DMS53 treated with DMSO at 0.1 percent for 48 hours (cell line): ENCODE results near the gene CTIF.

Experiments used
- DNase-seq: peaks from one replicate; lab custom pipeline; 2025; ENCODE audit not compliant: unreplicated experiment; lab: John Stamatoyannopoulos, UW

CTIF gene

DNA sequence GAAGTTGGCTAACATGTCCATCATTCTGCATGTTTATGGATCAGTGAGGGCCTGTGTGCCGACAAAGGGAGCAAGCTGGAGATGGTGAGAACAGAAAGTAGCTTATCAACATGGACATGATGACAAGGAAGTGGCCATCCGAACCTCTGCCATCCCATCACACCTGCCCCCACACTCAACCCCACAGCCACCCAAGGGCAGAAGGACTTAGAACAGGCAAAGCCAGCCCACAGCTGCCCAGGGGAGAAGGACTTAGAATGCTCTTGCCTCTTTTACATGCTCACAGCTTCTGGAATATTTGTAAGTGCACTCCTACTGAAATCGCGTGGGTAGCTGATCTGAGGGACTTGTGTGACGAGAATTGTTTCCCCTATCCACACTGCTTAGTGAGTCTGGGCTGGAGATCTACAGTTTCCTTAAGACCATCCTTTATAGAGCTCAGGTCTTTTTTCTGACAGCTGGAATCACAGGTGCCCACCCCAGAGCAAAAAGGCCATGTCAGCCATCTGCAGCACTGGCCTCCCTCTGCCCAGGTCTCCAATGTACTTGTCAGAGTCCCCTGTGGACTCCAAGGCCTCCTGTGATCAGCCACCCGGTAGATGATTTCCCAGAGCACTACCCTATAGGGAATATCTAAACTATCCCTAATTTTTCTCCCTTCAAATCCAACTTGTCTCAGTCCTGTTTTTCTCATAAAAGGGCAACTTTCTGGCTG lies 257.8 kb downstream of the CTIF start:
- no peak for DNase-seq

GRCh38 chr18:48797841-48798255 lies 259.0 kb downstream of the CTIF start:
- DNase-seq: no peak

DNA sequence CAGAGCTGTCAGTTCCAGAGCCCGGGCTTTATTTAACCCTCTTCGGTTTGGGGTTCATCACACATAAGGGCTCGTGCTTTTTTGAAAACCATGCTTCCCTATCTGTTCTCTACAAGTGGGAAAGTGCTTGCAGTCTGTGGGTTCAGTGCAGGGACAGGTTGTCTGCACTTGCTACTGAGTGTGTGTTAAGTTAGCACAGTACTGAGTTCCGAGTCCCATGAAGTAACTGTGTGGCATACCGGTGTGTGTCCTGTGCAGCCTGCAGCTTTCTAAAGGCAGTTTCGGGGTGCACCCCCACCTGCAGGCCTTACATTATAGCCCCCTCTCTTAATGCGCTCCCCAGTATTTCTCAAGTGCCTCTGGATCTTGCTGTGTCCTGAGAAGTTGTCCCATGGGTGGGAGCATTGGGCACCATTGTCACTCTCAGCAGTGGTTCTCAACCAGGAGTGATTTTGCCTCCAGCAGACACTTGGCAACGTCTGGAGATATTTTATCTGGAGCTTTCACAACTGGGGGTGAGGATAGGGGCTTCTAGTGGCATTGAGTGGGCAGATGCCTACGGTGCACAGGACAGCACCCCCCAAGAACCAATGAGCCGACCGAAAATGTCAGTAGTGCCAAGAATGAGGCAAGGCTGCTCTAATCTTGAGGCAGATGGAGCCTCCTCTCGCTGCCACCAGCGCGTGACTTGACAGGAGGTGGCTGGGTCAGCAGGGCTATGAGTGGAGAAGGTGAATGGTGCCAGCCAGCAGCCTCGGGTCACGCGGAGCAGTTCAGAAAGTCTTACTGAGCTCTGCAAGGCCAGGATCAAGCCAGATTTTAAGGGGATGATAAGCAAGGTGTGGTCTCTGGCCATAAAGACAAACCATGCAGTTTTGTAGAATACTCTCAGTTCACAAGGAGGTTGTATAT lies 259.8 kb downstream of the CTIF start:
- no peak for DNase-seq

DNA sequence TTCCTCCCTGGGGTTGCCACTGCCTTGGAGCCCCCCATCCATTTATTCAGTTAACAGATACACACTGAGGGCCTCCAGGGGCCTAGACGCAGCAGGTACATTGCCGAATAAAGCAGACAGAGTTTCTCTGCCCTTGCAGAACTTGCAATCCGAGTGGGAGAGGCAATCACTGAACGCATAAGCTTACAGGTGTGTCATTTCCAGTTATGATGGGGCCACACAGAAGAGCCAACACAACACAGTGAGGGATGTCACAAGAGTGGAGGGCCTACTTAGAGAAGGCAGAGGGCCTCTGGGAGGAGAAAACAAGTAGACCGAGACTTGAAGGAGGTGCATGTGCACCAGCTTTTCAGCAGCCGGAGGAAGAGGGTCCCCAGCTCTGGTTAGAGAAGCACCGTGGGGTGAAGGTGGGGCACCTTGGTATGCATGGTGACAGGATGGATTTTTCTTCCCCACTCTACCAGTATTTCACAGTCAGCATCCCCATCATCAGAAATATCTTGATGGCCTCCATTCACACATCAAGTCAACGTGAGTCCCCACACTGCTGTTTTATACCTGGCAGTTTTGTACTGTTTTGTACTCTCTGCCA lies 261.0 kb downstream of the CTIF start:
- DNase-seq: no peak

DNA sequence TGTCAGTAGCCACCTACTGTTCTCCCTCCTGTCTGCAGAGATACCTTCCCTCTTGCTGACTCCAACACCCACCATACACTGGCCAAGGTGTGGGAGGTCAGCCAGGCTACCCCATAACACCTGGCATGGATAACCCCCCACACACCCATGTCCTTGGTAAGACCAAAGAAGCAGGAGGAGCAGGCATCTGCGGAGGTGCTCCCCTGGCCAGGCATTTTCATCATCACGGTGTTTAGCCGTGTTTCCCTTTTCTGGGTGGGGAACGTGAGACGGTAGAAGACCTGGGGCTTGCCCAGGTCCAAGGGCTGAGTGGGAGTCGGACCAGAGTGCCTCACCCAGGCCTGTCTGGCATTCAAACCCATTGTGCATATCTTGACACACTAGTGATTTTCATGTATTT lies 261.6 kb downstream of the CTIF start:
- no peak for DNase-seq

- DNase-seq: no peak
Observed at GRCh38 chr18:48800876-48801727, 262.3 kb downstream of the CTIF start.

DNA sequence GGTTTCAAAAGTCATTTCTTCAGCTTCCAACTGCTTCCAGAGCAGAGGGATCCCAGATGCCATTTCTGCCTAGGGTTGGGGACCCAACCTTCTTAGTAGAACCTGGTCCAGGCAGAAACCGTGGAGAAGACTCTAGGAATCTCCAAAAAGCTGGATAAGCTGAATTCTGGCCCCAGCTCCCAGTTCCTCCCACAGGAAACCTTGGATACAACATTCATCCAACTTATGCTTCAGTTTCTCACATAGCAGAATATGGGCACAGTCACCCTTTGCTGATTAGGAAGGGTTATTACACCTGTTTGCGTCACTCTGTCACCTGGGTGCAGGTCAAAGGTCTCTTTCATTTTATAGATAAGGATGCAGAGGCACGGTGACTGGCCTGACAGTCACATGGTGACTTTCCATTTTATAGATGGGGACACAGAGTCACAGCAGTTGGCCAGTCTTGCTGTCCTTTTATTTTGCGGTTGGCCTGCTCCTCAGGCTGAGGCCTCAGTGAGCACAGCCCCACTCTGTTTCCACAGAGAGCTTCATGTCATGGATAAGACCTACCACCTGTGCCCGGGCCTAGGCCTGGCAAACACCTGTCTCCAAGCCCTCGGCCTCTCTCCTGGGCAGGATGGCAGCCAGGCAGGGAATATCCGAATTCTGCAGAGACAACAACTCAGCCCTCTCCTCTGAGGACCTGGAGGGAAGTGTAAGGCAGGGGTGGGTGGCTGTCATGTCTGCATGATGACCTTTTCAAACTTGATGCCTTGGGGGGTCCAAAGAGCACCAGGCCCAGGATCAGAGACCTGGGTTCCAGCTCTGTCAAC lies 263.1 kb downstream of the CTIF start:
- DNase-seq: no peak

DNA sequence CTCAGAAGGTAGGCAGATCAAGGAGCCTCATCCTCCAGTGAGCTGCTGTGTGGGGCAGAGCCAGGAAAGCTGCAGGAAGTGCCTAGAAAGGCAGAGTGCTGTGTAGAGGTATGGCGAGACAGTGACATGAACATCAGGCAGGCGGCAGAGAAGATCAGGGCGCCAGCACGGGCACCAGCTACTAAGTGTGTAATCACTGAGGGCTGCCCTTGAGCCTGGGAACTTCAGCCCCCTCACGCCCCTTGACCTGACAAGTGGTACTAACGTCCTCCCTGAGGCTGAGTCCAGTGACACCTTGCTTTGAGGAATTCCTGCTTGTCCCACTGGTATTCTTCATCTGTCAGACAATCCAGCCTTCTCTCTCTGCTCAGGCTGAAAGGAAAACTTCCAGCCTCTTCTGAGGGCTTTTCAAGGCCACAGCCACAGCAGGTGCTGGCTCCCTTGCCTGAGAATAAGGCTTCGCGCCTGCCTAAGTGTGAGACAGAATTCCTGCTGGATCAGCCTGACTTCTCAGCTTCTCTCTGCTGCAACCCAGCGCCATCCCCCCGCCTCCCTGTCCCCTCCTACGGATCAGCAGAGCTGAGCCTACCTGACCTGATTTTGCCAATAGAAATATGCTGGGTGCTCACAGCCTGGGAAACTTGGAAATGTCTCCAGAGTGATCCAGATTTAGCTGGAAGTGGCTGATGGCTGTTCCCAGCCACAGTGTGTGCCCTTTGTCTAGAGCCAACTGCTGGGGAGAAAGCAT lies 263.9 kb downstream of the CTIF start:
- no peak for DNase-seq

DNA sequence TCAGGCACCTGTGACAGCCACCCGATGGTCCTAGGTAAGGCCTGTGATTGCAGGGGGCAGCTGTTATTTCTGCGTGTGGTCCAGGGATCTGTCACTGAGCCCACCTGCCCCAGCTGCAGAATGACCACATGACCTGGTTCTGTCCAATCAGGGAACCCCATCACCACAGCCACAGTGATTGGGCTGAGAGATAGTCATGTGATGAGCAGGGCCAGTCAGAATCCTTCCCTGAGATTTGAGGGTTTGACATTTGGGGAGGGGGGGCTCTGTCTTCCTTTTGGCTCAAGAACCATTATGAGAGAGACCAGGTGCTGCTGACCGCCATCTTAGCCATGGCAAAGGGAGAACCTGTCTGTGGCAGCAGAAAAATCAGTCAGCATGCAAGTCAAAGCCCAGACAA lies 264.7 kb downstream of the CTIF start:
- DNase-seq: no peak

- no peak for DNase-seq
Observed at GRCh38 chr18:48803951-48804855, 265.4 kb downstream of the CTIF start.

- DNase-seq: no peak
Observed at GRCh38 chr18:48804856-48805610, 266.2 kb downstream of the CTIF start.

DNA sequence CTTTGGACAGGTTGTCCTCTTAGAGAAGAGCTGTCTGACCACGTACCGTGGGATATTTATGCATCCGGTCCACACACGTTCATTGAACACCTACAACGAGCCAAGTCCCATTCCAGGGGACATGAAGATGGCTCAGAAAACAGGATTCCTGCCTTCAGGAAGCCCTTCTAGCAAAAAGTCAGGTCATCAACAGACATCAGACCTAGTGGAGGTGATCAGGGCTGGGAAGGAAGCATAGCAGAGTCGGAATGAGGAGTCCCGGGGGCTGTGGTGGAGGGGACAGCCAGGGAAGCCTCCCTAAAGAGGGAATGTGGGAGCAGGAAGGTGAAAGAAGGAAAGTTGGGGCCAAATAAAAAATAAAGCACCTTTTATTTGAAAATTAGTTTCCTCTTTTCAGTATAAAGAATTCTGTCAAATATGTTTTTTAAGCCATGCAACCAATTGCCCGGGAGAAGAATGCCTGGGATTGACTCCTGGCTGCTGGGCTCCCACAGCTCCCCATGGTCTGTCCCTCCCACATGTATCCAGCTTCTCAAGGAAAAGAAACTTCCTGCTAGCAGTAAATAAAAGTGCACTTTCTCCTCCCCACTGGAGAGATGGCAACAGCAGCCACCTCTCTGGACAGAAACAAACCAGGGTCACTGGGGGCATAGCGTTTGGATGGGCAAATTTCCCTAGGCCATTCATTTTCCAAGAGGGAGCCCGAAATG lies 267.1 kb downstream of the CTIF start:
- DNase-seq: no peak

DNA sequence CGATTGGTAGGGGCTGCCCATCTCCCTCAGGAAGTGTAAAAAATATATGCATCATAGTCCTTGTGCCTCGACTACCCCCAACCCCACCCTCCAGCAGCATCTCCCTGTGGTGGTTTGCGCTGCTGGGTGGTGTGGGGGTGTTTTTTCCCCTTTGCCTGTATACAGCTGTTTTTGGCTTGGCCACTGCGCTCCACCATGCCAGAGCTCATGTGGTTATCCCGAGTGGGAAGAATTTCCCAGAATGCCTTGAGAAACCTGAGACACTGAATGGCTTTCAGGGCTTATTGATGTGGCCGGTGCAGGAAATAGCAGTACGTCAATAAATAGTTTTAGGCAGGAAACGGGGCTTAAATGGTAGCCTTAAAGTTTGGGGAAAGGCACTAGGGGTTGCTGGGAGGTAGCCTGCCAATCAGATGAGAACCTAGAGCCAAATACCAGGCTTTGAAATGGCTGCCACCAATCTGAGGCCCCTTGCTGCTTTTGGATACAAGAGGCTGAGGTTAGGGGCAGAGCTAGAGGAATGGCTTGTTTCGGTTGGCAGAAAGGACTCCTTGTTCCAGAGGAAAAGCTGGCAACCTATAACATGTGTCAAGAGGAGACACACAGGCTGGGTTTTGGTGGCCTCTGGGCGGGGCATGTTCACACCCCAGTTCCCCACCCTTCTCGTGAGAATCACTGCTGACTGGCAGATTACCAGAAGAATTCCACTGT lies 267.9 kb downstream of the CTIF start:
- no peak for DNase-seq

DNA sequence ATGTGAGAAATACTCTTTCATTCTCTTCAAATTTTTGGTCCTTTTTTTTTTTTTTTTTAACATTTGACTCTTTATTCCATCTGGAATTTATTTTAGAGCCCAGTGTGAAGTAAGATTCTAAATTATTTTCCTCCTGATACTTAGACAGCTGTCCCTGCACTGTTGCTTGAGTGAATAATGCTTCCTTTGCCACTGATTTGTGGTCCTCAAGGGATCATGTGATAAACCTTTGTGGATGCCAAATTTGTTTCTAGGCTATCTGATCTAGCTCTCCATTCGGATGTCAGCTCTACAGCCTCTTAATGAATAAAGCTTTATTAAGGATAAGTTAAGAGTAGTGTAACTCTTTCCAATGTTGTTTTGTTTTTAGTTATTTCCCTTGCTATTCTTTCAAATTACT lies 269.6 kb downstream of the CTIF start:
- DNase-seq: no peak

DNA sequence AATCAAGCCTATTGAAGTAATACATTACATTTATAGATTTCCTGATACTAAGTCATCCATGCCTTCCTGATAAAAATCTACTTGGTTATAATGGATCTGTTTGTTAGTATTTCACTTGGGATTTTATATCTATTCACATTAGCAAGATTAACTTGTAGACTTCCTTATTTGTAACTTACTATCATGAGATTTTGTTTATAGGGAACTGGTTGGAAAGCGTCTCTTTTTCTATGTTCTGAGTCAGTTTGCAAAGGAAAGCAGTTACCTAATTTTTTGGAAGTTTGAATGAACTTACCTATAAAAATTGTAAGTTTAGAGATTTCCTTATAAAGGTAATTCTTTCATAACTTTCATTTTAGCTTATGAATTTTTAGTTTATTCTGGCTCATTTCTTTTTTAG lies 270.5 kb downstream of the CTIF start:
- no peak for DNase-seq

DNA sequence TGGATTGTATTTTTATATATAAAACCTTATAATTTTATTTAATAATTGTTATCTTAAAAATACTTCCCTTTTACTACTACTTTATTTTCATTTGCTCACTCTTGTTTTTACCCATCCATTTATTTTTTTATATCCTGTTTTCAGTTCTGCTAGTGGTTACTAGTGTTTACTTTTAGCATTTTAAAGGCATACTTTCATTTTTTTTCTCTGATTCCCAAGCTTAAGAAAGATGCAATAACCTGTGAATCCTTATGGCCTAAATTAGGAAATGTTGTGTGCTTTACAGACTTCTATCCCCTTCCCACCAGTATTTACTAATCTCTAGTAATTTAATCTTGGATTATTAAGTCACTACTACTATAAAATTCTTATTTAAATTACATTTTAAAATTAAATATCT lies 272.0 kb downstream of the CTIF start:
- DNase-seq: no peak

GRCh38 chr18:48811401-48811800 lies 272.6 kb downstream of the CTIF start:
- no peak for DNase-seq
